ENCODE measurements around the gene TRIM63.
"Not testable (repeated sequence)": the region's sequence is repeated elsewhere in the genome, so short reads cannot be mapped to it uniquely, and the experiment has no call there.

TRIM63 gene

GRCh38 chr1:26094677-26095383 lies 27.4 kb upstream of the TRIM63 start:
- H3K4me3 ChIP-seq (ENCODE audit: low read length): no peak overlapping the region
- DNase-seq (ENCODE audit: low read depth): peak; percentile 17
- TF ChIP-seq CTCF (conservative IDR thresholded peaks at IDR 0.05; ENCODE audit: low read length): peak; percentile 14; the same call in 1 of the 2 replicates

- no peak overlapping the region for H3K4me3 ChIP-seq (ENCODE audit: low read length)
- DNase-seq (ENCODE audit: low read depth): no peak
- TF ChIP-seq CTCF (conservative IDR thresholded peaks at IDR 0.05; ENCODE audit: low read length): no peak
Measured at GRCh38 chr1:26094076-26094669, 26.7 kb upstream of the TRIM63 start.

DNA sequence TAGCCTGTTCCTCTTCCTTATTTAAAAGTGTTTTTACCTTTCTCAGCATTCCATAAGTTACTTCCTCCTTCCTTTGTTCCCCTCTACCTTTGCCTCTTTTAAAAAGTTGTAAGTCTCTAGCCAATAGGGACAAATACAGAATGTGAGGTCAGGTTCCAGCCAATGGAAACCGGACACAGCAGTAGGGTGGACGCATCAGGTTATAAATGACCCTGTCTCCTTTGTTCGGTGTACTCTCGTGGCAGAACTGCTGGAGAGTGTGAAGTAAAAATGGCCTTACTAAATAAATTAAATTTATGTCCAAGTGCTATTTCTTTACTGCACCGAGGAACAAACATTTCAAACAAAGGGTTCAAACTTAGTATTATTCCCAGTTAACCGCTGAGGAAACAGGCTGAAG lies 26.1 kb upstream of the TRIM63 start:
- DNase-seq (ENCODE audit: low read depth); H3K4me3 ChIP-seq (ENCODE audit: low read length): not testable (repeated sequence)

- TF ChIP-seq CTCF (conservative IDR thresholded peaks at IDR 0.05; ENCODE audit: low read length): no peak
- no peak for DNase-seq (ENCODE audit: low read depth)
- no peak overlapping the region for H3K4me3 ChIP-seq (ENCODE audit: low read length)
Measured at GRCh38 chr1:26092422-26092821, 25.0 kb upstream of the TRIM63 start.

GRCh38 chr1:26090893-26091292 lies 23.5 kb upstream of the TRIM63 start:
- H3K4me3 ChIP-seq (ENCODE audit: low read length): no peak overlapping the region
- DNase-seq (ENCODE audit: low read depth): no peak
- TF ChIP-seq CTCF (conservative IDR thresholded peaks at IDR 0.05; ENCODE audit: low read length): no peak

DNA sequence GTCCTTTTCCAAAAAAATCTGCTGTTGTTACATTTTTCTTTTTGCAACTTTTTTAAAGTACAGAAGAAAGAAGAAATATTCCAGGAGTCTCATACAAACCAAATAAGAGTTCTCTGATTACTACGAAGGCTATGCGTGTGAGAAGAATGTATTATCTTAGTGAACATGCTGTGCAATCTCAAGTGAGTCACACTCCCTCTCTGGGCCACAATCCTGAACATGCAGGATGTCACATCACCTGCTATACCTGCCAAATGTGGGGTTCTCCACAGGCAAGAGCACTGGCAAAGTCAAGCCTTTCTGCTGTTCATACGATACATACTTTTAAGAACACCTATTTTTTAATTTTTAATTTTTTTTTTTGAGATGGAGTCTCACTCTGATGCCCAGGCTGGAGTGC lies 21.7 kb upstream of the TRIM63 start:
- no peak for DNase-seq (ENCODE audit: low read depth)
- H3K4me3 ChIP-seq (ENCODE audit: low read length): no peak overlapping the region
- TF ChIP-seq CTCF (conservative IDR thresholded peaks at IDR 0.05; ENCODE audit: low read length): no peak

GRCh38 chr1:26084844-26085243 lies 17.4 kb upstream of the TRIM63 start:
- H3K4me3 ChIP-seq (ENCODE audit: low read length): no peak overlapping the region
- DNase-seq (ENCODE audit: low read depth): no peak
- no peak for TF ChIP-seq CTCF (conservative IDR thresholded peaks at IDR 0.05; ENCODE audit: low read length)

Data from AG10803 (cell line).